MM.1S (cell line): ENCODE measurements around the gene TBC1D9B.

Source experiments
- DNase-seq: peaks from one replicate; pipeline ENCODE4 v3.0.0-alpha.2; 2015
- H2AFZ ChIP-seq: fragments of 300-600 bp; sonication (generic); 2 replicates; pipeline ENCODE4 v1.6.0; 2016; ENCODE audit warnings: antibody characterized with exemption, low read length
- H3F3A ChIP-seq: fragments of 300-600 bp; sonication (generic); 2 replicates; pipeline ENCODE4 v1.6.1; 2016; ENCODE audit warnings: mild to moderate bottlenecking, antibody characterized with exemption, low read length, moderate library complexity, mixed read lengths; ENCODE audit not compliant: insufficient read depth
- H3K27ac ChIP-seq: fragments of 300-600 bp; sonication (generic); 2 replicates; pipeline ENCODE4 v1.5.1; 2016; ENCODE audit warnings: mild to moderate bottlenecking, low read length
- H3K27me3 ChIP-seq: fragments of 300-600 bp; sonication (generic); replicated peaks from 2 replicates; pipeline ENCODE4 v1.6.0; 2016; ENCODE audit warnings: low read length; ENCODE audit not compliant: insufficient read depth
- H3K36me3 ChIP-seq: fragments of 300-600 bp; sonication (generic); replicated peaks from 2 replicates; pipeline ENCODE4 v1.6.1; 2016; ENCODE audit warnings: mild to moderate bottlenecking, low read length, mixed read lengths; ENCODE audit not compliant: insufficient read depth
- H3K4me1 ChIP-seq: fragments of 300-600 bp; sonication (generic); 2 replicates; pipeline ENCODE4 v1.6.1; 2016; ENCODE audit warnings: low read length, mixed read lengths
- H3K4me2 ChIP-seq: fragments of 300-600 bp; sonication (generic); 2 replicates; pipeline ENCODE4 v1.6.0; 2016; ENCODE audit warnings: low read depth, low read length
- H3K4me3 ChIP-seq: fragments of 300-600 bp; sonication (generic); 2 replicates; pipeline ENCODE4 v1.5.1; 2016; ENCODE audit warnings: low read length, mixed read lengths
- H3K79me2 ChIP-seq: fragments of 300-600 bp; sonication (generic); 2 replicates; pipeline ENCODE4 v1.6.1; 2016; ENCODE audit warnings: mixed run types, low read length, mixed read lengths
- H3K9ac ChIP-seq: fragments of 300-600 bp; sonication (generic); 2 replicates; pipeline ENCODE4 v1.6.1; 2016; ENCODE audit warnings: low read length, mixed read lengths
- H3K9me2 ChIP-seq: fragments of 300-600 bp; sonication (generic); replicated peaks from 2 replicates; pipeline ENCODE4 v1.6.1; 2016; ENCODE audit warnings: mild to moderate bottlenecking, low read length, mixed read lengths; ENCODE audit not compliant: insufficient read depth
- H3K9me3 ChIP-seq: fragments of 300-600 bp; sonication (generic); replicated peaks from 2 replicates; pipeline ENCODE4 v1.6.1; 2016; ENCODE audit warnings: mild to moderate bottlenecking, low read length, mixed read lengths; ENCODE audit not compliant: insufficient read depth
- H4K20me1 ChIP-seq: fragments of 300-600 bp; sonication (generic); 2 replicates; pipeline ENCODE4 v1.6.1; 2016; ENCODE audit warnings: mild to moderate bottlenecking, low read length, moderate library complexity, mixed read lengths; ENCODE audit not compliant: insufficient read depth
- CTCF ChIP-seq: fragments of 300-600 bp; sonication (generic); IDR thresholded peaks from 2 replicates; pipeline ENCODE4 v1.5.1; 2016; ENCODE audit warnings: antibody characterized with exemption, low read length, mixed read lengths
- EZH2 ChIP-seq: fragments of 300-600 bp; sonication (generic); optimal IDR thresholded peaks from 2 replicates; pipeline ENCODE3; 2017; ENCODE audit warnings: low read depth, mild to moderate bottlenecking, antibody characterized with exemption, low read length, mixed read lengths
- EZH2phosphoT487 ChIP-seq: fragments of 300-600 bp; sonication (generic); IDR thresholded peaks from 2 replicates; pipeline ENCODE4 v1.6.1; 2018; ENCODE audit warnings: antibody characterized with exemption, low read length

Gene TBC1D9B

GRCh38 chr5:179875741-179876609 lies 31.7 kb downstream of the TBC1D9B start:
- Histone ChIP-seq H3K9me2 (no peaks in the 10 kb centered on the region), H3K4me1 (no peaks in the 10 kb centered on the region), H3F3A (no peaks in the 10 kb centered on the region), H3K36me3 (no peaks in the 10 kb centered on the region), H3K9ac (no peak overlapping the region), H3K27me3 (no peaks in the 10 kb centered on the region), H3K79me2 (no peaks in the 10 kb centered on the region), H4K20me1 (no peaks in the 10 kb centered on the region), H3K27ac (no peak overlapping the region), H3K9me3 (no peaks in the 10 kb centered on the region), H3K4me3 (no peak overlapping the region), H3K4me2 (no peak overlapping the region), H2AFZ (no peak overlapping the region)
- DNase-seq: no peak
- TF ChIP-seq EZH2: no peak

- Histone ChIP-seq H3K9me3 (no peaks in the 10 kb centered on the region), H3K79me2 (no peaks in the 10 kb centered on the region), H3K4me2 (no peak overlapping the region), H2AFZ (no peak overlapping the region), H3K36me3 (no peaks in the 10 kb centered on the region), H3K9ac (no peak overlapping the region), H4K20me1 (no peaks in the 10 kb centered on the region), H3K27ac (no peak overlapping the region), H3K4me3 (no peak overlapping the region), H3K9me2 (no peaks in the 10 kb centered on the region), H3F3A (no peaks in the 10 kb centered on the region), H3K27me3 (no peaks in the 10 kb centered on the region), H3K4me1 (no peaks in the 10 kb centered on the region)
- no peak for DNase-seq
- TF ChIP-seq EZH2phosphoT487 (no peak), CTCF (no peak), EZH2 (no peak)
These were observed 33.0 kb downstream of the TBC1D9B start for GRCh38 chr5:179874536-179875292.

GRCh38 chr5:179874136-179874535 lies 33.6 kb downstream of the TBC1D9B start:
- H3K36me3 ChIP-seq: no peaks in the 10 kb centered on the region
- H3K79me2 ChIP-seq: no peaks in the 10 kb centered on the region
- H3K27me3 ChIP-seq: no peaks in the 10 kb centered on the region
- H2AFZ ChIP-seq: no peak overlapping the region
- TF ChIP-seq EZH2 (no peak), CTCF (no peak), EZH2phosphoT487 (no peak)
- no peaks in the 10 kb centered on the region for H4K20me1 ChIP-seq
- H3K9me3 ChIP-seq: no peaks in the 10 kb centered on the region
- no peaks in the 10 kb centered on the region for H3K9me2 ChIP-seq
- H3F3A ChIP-seq: no peaks in the 10 kb centered on the region
- H3K9ac ChIP-seq: no peak overlapping the region
- no peak overlapping the region for H3K27ac ChIP-seq
- H3K4me1 ChIP-seq: no peaks in the 10 kb centered on the region
- DNase-seq: no peak
- H3K4me2 ChIP-seq: no peak overlapping the region
- H3K4me3 ChIP-seq: no peak overlapping the region
